K562 (cell line): ENCODE measurements around the gene ABHD14A. TPM values are rescaled to one million over a fixed set of nuclear protein-coding genes. Genes with fewer than 3 reads are reported as not detected.
A peak's percentile ranks its signal among the peaks of the same experiment; 100 is the strongest.

Experiments used
- BHLHE40 ChIP-seq: IDR thresholded peaks from 2 replicates; pipeline ENCODE4 v1.6.1; 2011; ENCODE audit warnings: low read length, improper control_type of control experiment
- CEBPB ChIP-seq: fragments of 450-650 bp; IDR thresholded peaks from 2 replicates; pipeline ENCODE4 v1.6.1; 2016; ENCODE audit warnings: missing genetic modification characterization, missing compliant biosample characterization
- CREB3 ChIP-seq: fragments of 450-650 bp; conservative IDR thresholded peaks from 2 replicates; pipeline ENCODE4 v1.6.1; 2016; ENCODE audit warnings: missing genetic modification characterization, low read depth, mild to moderate bottlenecking, missing compliant biosample characterization, moderate library complexity
- CREBBP ChIP-seq: IDR thresholded peaks from one replicate; pipeline ENCODE4 v1.6.1; 2012; ENCODE audit warnings: low read depth, mild to moderate bottlenecking, control low read depth, inconsistent platforms, low read length
- ELF4 ChIP-seq: fragments of 450-650 bp; formaldehyde crosslinking; IDR thresholded peaks from 2 replicates; pipeline ENCODE4 v1.4.0; 2022; ENCODE audit warnings: missing genetic modification characterization
- GATA2 ChIP-seq: sonication (generic); formaldehyde crosslinking; IDR thresholded peaks from 2 replicates; pipeline ENCODE4 v1.4.0; 2020; ENCODE audit warnings: mild to moderate bottlenecking, missing genetic modification reagents
- HDGF ChIP-seq: fragments of 450-650 bp; IDR thresholded peaks from 2 replicates; pipeline ENCODE4 v1.6.1; 2016
- HNRNPL ChIP-seq: fragments of 200-400 bp; formaldehyde crosslinking; IDR thresholded peaks from 2 replicates; pipeline ENCODE4 v1.6.1; 2017; ENCODE audit warnings: low read depth, mild to moderate bottlenecking, low read length
- MAX ChIP-seq: sonication (generic); formaldehyde crosslinking; IDR thresholded peaks from 2 replicates; pipeline ENCODE4 v1.9.0; 2022; ENCODE audit warnings: mild to moderate bottlenecking, missing genetic modification reagents
- PRDM10 ChIP-seq: fragments of 450-650 bp; IDR thresholded peaks from 2 replicates; pipeline ENCODE4 v1.6.1; 2018; ENCODE audit not compliant: partially characterized antibody
- SMARCE1 ChIP-seq: fragments of 450-650 bp; IDR thresholded peaks from 2 replicates; pipeline ENCODE4 v1.7.1; 2016; ENCODE audit warnings: mild to moderate bottlenecking
- TGIF2 ChIP-seq: sonication (generic); formaldehyde crosslinking; IDR thresholded peaks from 2 replicates; pipeline ENCODE4 v1.8.1; 2022; ENCODE audit warnings: mild to moderate bottlenecking, missing genetic modification reagents, moderate library complexity
- USF1 ChIP-seq: sonication (generic); formaldehyde crosslinking; IDR thresholded peaks from 2 replicates; pipeline ENCODE4 v1.9.0; 2022; ENCODE audit warnings: mild to moderate bottlenecking, missing genetic modification reagents
- ZBTB43 ChIP-seq: sonication (generic); formaldehyde crosslinking; IDR thresholded peaks from 2 replicates; pipeline ENCODE4 v1.8.0; 2023; ENCODE audit warnings: mild to moderate bottlenecking, missing genetic modification reagents
- ZNF584 ChIP-seq: fragments of 200-800 bp; sonication (Bioruptor generic); IDR thresholded peaks from 2 replicates; pipeline ENCODE4 v1.6.1; 2016; ENCODE audit warnings: low read depth, mild to moderate bottlenecking, missing genetic modification characterization, missing compliant biosample characterization
- ZNF76 ChIP-seq: fragments of 250-450 bp; sonication (Bioruptor Pico); IDR thresholded peaks from 2 replicates; pipeline ENCODE4 v1.4.0; 2020; ENCODE audit warnings: mild to moderate bottlenecking, moderate library complexity, borderline replicate concordance
- polyA plus RNA-seq, 8 experiments: library from polyadenylated mRNA; depleted of rRNA in 4 of 8; stranded (reverse) in 5 of 8; unstranded in 3 of 8; fragments of >200 nt; fragmentation: Nextera tagmentation in 2 of 8; fragmentation: Illumina TruSeq in 1 of 8; extraction: Ambion mirVana in 2 of 8; extraction: Trizol in 1 of 8; gene quantifications; 2 replicates each; pipeline versions ENCODE4 v1.2.1 to v1.2.3, GENCODE V29; 2011 to 2014; ENCODE audit warnings: inconsistent platforms in 1 of 8, missing spikeins in 1 of 8
- total RNA-seq, 7 experiments: library from RNA; depleted of rRNA in 6 of 7; stranded (reverse); fragments of >200 nt in 6 of 7; fragmentation: Illumina TruSeq in 2 of 7; extraction: Trizol in 2 of 7; gene quantifications; 2 replicates each; pipeline versions ENCODE4 v1.2.1 to v1.2.3, GENCODE V29; 2011 to 2021; ENCODE audit warnings: low replicate concordance in 1 of 7

Gene ABHD14A
- total and polyA plus RNA-seq, 9 of the 15 experiments (the other 6 are each of a cell fraction or from before 2014, with no cell fraction given), result 0.90 to 10.5 (median 8.3) TPM

- TF ChIP-seq ZBTB43 (CRISPR knock-in tag) (no peak), CREBBP (no peak), GATA2 (peak; percentile 53; the same call in 1 of the 2 replicates), ELF4 (CRISPR knock-in tag) (no peak), USF1 (CRISPR knock-in tag) (peak; percentile 92), ZNF584 (0 out of 2 replicates have a peak, but pooled peaks have one; percentile 20), PRDM10 (no peak), TGIF2 (CRISPR knock-in tag) (0 out of 2 replicates have a peak, but pooled peaks have one; percentile 59), ZNF76 (CRISPR knock-in tag) (no peak), HNRNPL (no peak), CREB3 (tag) (no peak), MAX (CRISPR knock-in tag) (peak; percentile 93), SMARCE1 (no peak), BHLHE40 (peak; percentile 59; the same call in 1 of the 2 replicates), HDGF (no peak), CEBPB (tag) (peak; percentile 50; the same call in 1 of the 2 replicates)
Observed at GRCh38 chr3:51982838-51983577, 8.1 kb downstream of the ABHD14A start, which contains the start of gene ACY1 (continued).
